Tibial nerve (tissue), 3 donors: ENCODE results near the gene BTBD6.

Experiments used
- CTCF ChIP-seq, 5 experiments: fragments of 200-600 bp in 3 of 5; fragments of 450-650 bp in 2 of 5; sonication (generic) in 3 of 5; IDR thresholded peaks; one replicate each; pipeline ENCODE4 v1.5.1; 2016 to 2019; ENCODE audit warnings: antibody characterized with exemption in 5 of 5, mild to moderate bottlenecking in 3 of 5, moderate library complexity in 2 of 5
- POLR2A ChIP-seq, 2 donors: fragments of 450-650 bp; IDR thresholded peaks; one replicate each; pipeline ENCODE4 v1.6.1; 2017; ENCODE audit warnings: antibody characterized with exemption in 2 of 2, mild to moderate bottlenecking in 2 of 2, moderate library complexity in 2 of 2

- no peak for TF ChIP-seq POLR2A (IDR thresholded peaks at IDR 0.05)
- TF ChIP-seq CTCF (IDR thresholded peaks at IDR 0.05) = no peak
Measured at GRCh38 chr14:105287249-105288102, 39.1 kb downstream of the BTBD6 start.
